ENCODE measurements around the gene HAUS2.

GRCh38 chr15:42508263-42508690 is 40.4 kb upstream of the HAUS2 start:
- TF ChIP-seq EZH2 (IDR thresholded peaks at IDR 0.05; ENCODE audit: borderline replicate concordance, low read depth, low read length, severe bottlenecking) (no peak), CTCF (IDR thresholded peaks at IDR 0.05; ENCODE audit: extremely low read depth in 1 of 2, insufficient read depth in 1 of 2, low read depth in 1 of 2, low read length in 2 of 2) (no peak), POLR2A (IDR thresholded peaks at IDR 0.05; ENCODE audit: low read depth, low read length) (no peak), POLR2AphosphoS5 (IDR thresholded peaks at IDR 0.05; ENCODE audit: insufficient read depth, low read depth, low read length) (no peak), GATA2 (IDR thresholded peaks at IDR 0.05; ENCODE audit: insufficient read depth, insufficient read length, low read depth, low read length) (no peak)

Data from endothelial cell of umbilical vein (primary cell).